Skeletal muscle tissue (tissue), 4 donors: ENCODE data around the gene SCN2A. TPM values are rescaled to one million over a fixed set of nuclear protein-coding genes. Genes with fewer than 3 reads are reported as not detected.
"Not testable (repeated sequence)": the region's sequence is repeated elsewhere in the genome, so short reads cannot be mapped to it uniquely, and the experiment has no call there.

ENCODE experiments used
- H3K27ac ChIP-seq: one replicate; pipeline ENCODE4 v1.7.0; 2013; ENCODE audit warnings: mild to moderate bottlenecking, low read depth, low read length, inconsistent platforms
- H3K27me3 ChIP-seq, 3 donors: one replicate each; pipeline ENCODE4 v1.7.0; 2013; ENCODE audit warnings: low read length in 3 of 3; ENCODE audit not compliant: control insufficient read depth in 3 of 3, insufficient read depth in 3 of 3
- H3K36me3 ChIP-seq, 3 donors: one replicate each; pipeline ENCODE4 v1.7.0; 2013; ENCODE audit warnings: low read length in 3 of 3; ENCODE audit not compliant: control insufficient read depth in 3 of 3, insufficient read depth in 3 of 3
- H3K4me1 ChIP-seq, 3 donors: one replicate each; pipeline ENCODE4 v1.7.0; 2013; ENCODE audit warnings: low read length in 3 of 3, mild to moderate bottlenecking in 3 of 3; ENCODE audit not compliant: control insufficient read depth in 3 of 3, insufficient read depth in 3 of 3
- H3K4me3 ChIP-seq, 3 donors: one replicate each; pipeline ENCODE4 v1.7.0; 2013; ENCODE audit warnings: low read length in 3 of 3
- H3K9ac ChIP-seq, 3 donors: one replicate each; pipeline ENCODE4 v1.7.0; 2013; ENCODE audit warnings: low read length in 3 of 3, mild to moderate bottlenecking in 3 of 3, moderate library complexity in 2 of 3, low read depth in 1 of 3
- H3K9me3 ChIP-seq, 3 donors: one replicate each; pipeline ENCODE4 v1.7.0; 2013; ENCODE audit warnings: low read length in 3 of 3; ENCODE audit not compliant: control insufficient read depth in 3 of 3
- total RNA-seq: library from RNA; depleted of rRNA; stranded (reverse); fragments of >200 nt; gene quantifications from one replicate; pipeline ENCODE4 v1.2.3, GENCODE V29; 2014
- donor health status: Osteomylitis.

The SCN2A gene
- total RNA-seq, 1 donor from 2014 or later, result not detected

- Histone ChIP-seq H3K36me3 (no peaks in the 10 kb centered on the region), H3K4me3 (no peak overlapping the region), H3K9me3 (no peaks in the 10 kb centered on the region), H3K27ac (no peak overlapping the region), H3K27me3 (no peaks in the 10 kb centered on the region), H3K9ac (no peak overlapping the region), H3K4me1 (no peaks in the 10 kb centered on the region)
Measured at GRCh38 chr2:165305391-165306096, 66.3 kb downstream of the SCN2A start.

- no peak overlapping the region for H3K9ac ChIP-seq
- H3K27me3 ChIP-seq, result no peaks in the 10 kb centered on the region
- no peaks in the 10 kb centered on the region for H3K9me3 ChIP-seq
- H3K27ac ChIP-seq, result no peak overlapping the region
- H3K4me3 ChIP-seq, result no peak overlapping the region
- H3K36me3 ChIP-seq, result no peaks in the 10 kb centered on the region
- H3K4me1 ChIP-seq, result no peaks in the 10 kb centered on the region
Measured at GRCh38 chr2:165307317-165307716, 68.1 kb downstream of the SCN2A start.

- Histone ChIP-seq H3K9ac (no peak overlapping the region), H3K36me3 (no peaks in the 10 kb centered on the region), H3K4me1 (no peaks in the 10 kb centered on the region), H3K27ac (no peak overlapping the region), H3K27me3 (no peaks in the 10 kb centered on the region), H3K4me3 (no peak overlapping the region), H3K9me3 (no peaks in the 10 kb centered on the region)
Measured at GRCh38 chr2:165311949-165312348, 72.7 kb downstream of the SCN2A start.

- Histone ChIP-seq H3K9ac (no peak overlapping the region), H3K27ac (no peak overlapping the region), H3K9me3 (no peaks in the 10 kb centered on the region), H3K27me3 (no peaks in the 10 kb centered on the region), H3K4me3 (no peak overlapping the region), H3K4me1 (no peaks in the 10 kb centered on the region), H3K36me3 (no peaks in the 10 kb centered on the region)
Measured at GRCh38 chr2:165312999-165313398, 73.8 kb downstream of the SCN2A start.

GRCh38 chr2:165313509-165313908, 74.3 kb downstream of the SCN2A start:
- Histone ChIP-seq H3K4me1 (no peaks in the 10 kb centered on the region), H3K27me3 (no peaks in the 10 kb centered on the region), H3K9ac (no peak overlapping the region), H3K9me3 (no peaks in the 10 kb centered on the region), H3K4me3 (no peak overlapping the region), H3K27ac (no peak overlapping the region), H3K36me3 (no peaks in the 10 kb centered on the region)

- no peak overlapping the region for H3K9ac ChIP-seq
- no peaks in the 10 kb centered on the region for H3K9me3 ChIP-seq
- H3K4me1 ChIP-seq, result no peaks in the 10 kb centered on the region
- H3K27me3 ChIP-seq, result no peaks in the 10 kb centered on the region
- H3K4me3 ChIP-seq, result no peak overlapping the region
- H3K36me3 ChIP-seq, result no peaks in the 10 kb centered on the region
- no peak overlapping the region for H3K27ac ChIP-seq
Measured at GRCh38 chr2:165328272-165328671, 89.1 kb downstream of the SCN2A start.

GRCh38 chr2:165344276-165344675, 105.1 kb downstream of the SCN2A start:
- H3K4me3 ChIP-seq, H3K27me3 ChIP-seq, H3K36me3 ChIP-seq, H3K9ac ChIP-seq, H3K4me1 ChIP-seq, H3K9me3 ChIP-seq, H3K27ac ChIP-seq: not testable (repeated sequence)

GRCh38 chr2:165348441-165348840, 109.2 kb downstream of the SCN2A start:
- no peaks in the 10 kb centered on the region for H3K4me1 ChIP-seq
- no peaks in the 10 kb centered on the region for H3K9me3 ChIP-seq
- no peaks in the 10 kb centered on the region for H3K36me3 ChIP-seq
- no peak overlapping the region for H3K4me3 ChIP-seq
- no peak overlapping the region for H3K9ac ChIP-seq
- no peak overlapping the region for H3K27ac ChIP-seq
- no peaks in the 10 kb centered on the region for H3K27me3 ChIP-seq

- Histone ChIP-seq H3K27ac (no peak overlapping the region), H3K9me3 (no peaks in the 10 kb centered on the region), H3K27me3 (no peaks in the 10 kb centered on the region), H3K4me1 (no peaks in the 10 kb centered on the region), H3K4me3 (no peak overlapping the region), H3K36me3 (no peaks in the 10 kb centered on the region), H3K9ac (no peak overlapping the region)
Measured at GRCh38 chr2:165349181-165349580, 110.0 kb downstream of the SCN2A start.

GRCh38 chr2:165357758-165358157, 118.5 kb downstream of the SCN2A start:
- Histone ChIP-seq H3K27me3 (no peaks in the 10 kb centered on the region), H3K36me3 (no peaks in the 10 kb centered on the region), H3K4me3 (no peak overlapping the region), H3K9me3 (no peaks in the 10 kb centered on the region), H3K4me1 (no peaks in the 10 kb centered on the region), H3K27ac (no peak overlapping the region), H3K9ac (no peak overlapping the region)
